Activated CD8-positive, alpha-beta memory T cell treated with anti-CD3 and anti-CD28 coated beads, Interleukin-2, amount 50 U/mL, for 4 hours (primary cell): ENCODE data around the gene NT5DC1.
"Not testable (repeated sequence)": the region's sequence is repeated elsewhere in the genome, so short reads cannot be mapped to it uniquely, and the experiment has no call there.

Experiments
- DNase-seq: peaks from one replicate; pipeline ENCODE4 v3.0.0-alpha.2; 2020

The NT5DC1 gene

DNA sequence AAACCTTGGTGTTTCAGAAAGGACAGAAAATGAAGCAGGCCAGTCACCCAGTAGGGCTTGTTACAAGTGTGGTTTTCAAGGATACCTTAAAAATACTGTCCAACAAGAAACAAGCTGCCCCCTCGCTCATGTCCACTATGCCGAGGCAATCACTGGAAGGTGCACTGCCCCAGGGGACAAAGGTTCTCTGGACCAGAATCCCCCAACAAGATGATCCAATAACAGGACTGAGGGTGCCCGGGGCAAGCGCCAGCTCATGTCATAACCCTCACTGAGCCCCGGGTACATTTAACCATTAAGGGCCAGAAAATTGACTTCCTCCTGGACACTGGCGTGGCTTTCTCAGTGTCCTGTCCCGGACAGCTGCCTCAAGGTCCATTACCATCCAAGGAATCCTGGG lies 6.6 kb upstream of the NT5DC1 start:
- no peak for DNase-seq

DNA sequence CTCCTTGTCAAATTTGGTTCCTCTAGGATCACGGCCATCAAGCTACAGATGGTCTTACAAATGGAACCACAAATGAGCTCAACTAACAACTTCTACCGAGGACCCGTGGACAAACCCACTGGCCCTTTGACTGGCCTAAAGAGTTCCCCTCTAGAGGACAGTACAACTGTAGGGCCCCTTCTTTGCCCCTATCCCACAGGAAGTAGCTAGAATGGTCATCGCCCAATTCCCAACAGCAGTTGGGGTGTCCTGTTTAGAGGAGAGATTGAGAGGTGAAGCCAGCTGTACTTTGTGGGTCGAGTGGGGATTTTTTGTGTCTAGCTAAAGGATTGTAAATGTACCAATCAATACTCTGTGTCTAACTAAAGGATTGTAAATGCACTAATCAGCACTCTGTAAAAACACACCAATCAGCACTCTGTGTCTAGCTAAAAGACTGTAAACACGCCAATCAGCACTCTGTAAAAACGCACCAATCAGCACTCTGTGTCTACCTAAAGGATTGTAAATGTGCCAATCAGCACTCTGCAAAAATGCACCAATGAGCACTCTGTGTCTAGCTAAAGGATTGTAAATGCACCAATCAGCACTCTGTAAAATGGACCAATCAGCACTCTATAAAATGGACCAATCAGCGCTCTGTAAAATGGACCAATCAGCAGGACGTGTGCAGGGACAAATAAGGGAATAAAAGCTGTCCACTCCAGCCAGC lies 4.4 kb upstream of the NT5DC1 start:
- not testable (repeated sequence) for DNase-seq

DNA sequence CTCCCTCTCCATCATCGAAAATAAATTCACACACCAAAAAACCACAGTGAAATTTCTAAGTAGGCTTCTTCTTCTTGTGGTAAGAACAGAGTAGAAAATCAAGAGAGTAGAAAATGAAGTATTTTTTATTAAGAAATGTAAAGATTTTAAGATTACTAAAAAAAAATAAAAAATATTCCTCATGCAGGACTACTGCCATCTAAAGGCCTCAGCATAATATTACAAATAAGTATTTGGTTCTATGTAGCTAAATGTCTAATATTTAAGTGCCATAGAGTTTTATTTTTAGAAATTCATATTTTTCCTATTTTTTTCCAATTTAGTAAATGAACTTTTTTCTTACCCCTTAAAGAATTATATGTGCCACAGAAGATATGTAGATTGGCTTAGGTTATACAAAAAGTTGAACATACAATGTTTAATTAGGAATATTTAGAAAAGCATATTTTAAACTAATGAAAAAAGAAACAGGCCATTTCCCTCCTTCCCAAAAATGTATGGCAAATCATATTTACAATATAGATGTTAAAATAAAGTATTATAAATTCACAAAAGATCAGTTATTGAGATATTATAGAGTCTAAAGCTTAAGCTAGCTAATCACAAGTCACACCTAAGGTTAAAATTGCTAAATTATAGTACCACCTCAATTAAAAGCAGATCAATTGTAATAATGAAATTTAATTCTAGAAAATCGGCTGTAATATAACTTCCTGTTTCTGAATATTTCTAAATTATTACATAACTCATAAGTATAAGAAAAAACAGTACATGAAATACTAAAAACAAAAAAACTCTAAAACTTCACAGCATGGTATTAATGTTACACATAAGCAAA lies 3.5 kb upstream of the NT5DC1 start:
- DNase-seq, result no peak

DNA sequence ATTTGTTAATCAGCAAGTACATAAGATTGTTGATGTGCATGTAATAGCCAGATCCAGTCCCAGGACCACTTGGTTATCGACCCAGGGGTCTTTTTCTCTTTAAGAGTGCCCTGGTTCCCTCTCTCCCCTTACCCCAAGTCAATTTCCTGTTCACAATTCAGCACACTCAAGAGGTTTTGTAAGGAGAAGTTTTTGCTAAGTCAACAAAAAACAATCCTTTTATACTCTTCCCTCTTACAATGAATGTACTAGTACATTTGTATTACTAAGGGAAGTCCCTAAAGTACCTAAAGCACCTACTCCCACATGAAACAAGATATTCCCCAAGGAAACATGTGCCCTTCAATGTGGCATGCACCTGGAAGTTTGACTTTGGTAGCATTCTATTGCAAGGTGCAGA lies 1.6 kb upstream of the NT5DC1 start:
- DNase-seq, result no peak

DNA sequence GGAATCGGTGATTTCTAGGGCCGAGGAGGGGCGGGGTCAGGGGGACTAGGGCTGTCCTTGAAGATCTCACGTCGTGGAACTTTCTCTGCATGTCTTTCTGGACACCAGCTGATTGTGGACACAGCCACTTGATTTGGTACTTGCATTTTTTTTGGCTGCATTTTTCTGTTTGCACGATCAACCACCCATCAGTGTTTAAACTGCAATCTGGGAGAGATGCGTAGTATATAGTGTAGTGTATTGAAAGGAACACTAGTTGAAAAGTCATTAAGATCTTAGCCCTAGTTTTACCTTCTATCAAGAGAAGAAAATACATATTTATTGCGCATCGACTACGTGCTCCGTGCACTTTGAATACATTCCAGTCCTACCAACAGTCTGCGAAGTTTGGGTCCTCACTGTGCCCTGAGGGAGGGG lies 657 bp downstream of the NT5DC1 start:
- peak; percentile 65 for DNase-seq

DNA sequence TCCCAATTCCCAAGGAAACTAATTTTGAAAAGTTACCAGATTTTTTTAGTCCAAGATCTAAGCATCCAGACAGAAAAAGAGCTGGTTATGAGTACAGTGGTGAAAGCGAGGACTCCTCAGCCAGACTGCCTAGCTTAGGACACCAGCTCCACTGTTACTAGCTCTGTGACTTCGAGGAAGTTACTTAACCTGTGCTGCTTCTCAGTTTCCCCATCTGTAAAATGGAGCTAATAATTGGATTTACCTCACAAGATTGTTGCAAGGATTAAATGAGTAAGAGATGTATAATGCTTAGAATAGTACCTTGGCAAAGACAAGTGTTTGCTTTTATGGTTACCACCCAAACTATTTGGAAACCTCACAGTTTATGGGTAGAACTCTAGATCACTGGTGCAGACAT lies 1.1 kb downstream of the NT5DC1 start:
- no peak for DNase-seq

DNA sequence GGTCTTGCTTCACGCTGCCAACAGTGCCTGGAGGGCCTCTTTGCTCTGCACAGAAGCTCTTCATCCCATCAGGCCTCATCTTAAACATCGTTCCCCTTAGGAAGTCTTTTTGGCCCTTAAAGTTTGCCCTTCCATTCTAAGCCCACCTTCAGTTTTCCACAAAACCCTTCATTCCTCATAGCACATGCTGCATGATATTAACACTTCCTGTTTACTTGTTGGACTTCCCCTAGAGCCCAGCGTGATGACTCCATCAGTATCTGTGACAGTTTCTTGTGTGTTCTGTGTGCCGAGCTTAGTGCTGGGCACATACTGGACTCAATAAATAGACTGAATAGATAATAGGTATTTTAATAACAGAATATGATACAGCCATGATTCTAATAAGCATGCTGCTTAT lies 2.2 kb downstream of the NT5DC1 start:
- no peak for DNase-seq

DNA sequence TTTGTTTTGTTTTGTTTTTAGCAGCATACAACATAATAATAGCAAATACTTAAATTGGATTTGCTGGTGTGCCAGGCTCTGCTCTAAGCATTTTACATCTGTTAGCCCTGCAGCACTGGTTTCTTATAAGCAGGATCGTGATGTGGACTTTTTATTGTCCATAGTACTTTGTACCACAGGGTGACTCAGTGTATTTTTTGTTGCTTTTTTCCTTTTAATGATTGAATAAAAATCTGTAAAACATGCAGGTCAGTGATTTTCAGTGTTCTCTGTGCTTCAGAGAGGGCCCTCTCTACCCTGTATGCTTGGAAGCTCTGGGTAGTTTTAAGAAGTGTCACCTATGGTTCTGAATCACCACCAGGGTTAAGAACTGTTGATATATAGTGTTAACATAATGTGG lies 4.0 kb downstream of the NT5DC1 start:
- no peak for DNase-seq

DNA sequence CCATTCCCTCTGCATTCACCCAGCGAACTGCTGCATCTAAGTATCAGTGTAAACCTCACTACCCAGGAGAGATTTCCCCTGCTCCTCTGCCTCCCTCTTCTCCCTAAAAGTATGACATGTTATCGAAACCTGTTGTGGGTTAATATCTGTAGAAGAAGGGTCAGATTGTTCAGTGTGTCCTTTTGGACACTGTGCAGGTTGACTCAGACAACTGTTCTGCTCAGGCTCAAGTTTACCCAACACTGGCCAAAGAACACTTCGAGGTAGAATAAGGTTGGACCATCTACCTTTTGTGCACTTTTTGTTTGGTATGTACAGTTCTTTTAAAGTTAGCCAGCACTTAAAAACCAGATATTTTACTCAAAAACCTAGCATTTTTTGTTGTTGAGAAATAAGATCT lies 4.6 kb downstream of the NT5DC1 start:
- DNase-seq, result no peak

DNA sequence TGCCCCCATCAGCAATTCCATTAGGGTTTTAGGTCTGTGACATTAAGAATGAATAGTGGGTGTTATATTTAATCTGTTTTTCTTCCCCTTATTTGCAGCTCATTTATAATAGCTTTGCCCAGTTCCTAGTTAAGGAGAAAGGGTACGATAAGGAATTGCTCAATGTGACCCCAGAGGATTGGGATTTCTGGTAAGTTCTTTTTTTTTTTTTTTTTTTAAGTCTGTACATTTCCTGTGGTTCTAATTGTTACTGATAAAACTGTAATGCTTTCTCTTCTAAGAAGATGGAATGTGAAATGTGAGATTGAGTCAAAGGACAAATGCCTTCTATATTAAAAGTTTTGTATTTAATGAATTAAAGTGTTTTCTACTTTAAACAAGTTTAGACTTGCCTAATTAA lies 5.5 kb downstream of the NT5DC1 start:
- no peak for DNase-seq

DNA sequence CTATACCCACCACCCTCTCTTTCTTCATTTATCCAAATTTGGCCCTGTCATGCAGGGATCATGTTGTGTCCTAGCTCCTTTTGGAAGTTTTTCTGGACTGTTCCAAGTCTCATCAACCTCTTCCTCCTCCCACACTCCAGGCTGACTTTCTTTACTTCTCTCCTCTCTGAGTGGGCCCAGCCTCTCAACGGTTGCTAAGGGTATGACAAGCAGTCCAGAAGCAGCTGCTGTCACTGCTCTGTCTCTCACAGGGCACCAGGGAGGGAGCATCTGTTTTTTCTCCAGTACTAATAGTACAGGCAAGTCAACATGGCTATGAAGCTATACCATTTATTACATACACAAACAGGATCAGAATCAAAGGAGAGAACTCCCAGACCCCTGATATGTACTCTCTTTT lies 8.2 kb downstream of the NT5DC1 start:
- no peak for DNase-seq

DNA sequence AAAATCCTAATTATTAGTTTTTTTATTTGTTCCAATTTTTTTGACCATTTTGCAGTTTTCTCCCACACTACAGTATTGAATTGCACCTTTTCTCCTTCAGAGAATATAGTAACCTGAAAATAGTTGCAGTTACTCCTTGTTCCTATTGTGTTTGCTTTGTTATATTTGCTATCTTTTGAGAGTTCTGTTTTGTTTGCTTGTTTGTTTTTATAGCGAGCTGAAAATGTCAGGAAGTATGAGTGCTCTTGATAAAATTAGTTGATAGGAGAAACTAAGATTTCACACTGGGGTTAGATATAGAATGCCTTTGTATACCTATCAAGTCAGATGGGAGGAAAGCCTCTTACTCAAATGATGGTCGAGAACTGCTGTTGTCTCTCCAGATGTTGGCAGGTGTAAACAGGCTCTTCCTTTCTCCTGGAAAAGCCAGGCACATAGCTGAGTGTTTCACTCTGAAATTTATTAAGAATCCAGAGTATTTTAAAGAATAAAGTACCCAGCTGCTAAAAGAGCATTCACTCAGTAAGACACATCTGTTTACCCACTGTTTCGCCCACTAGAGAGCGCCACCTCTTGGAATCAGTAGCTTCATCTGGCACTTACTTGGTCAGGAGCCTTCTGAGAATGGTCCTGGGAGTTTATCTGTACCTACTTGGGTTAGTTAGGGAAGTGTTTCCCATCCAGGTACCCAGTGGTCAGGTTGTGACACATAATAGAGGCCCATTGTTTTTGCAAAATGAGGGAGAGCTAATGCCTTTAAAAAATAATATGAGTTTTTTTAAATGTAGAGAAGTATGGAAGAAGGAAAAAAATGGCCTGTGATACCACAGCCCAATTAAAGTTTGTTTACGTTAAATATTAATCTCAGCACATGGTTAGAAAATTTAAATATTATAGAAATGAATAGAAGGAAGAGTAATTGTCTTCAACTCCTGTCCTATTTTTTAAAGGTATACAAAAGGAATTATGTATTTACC lies 11.2 kb downstream of the NT5DC1 start:
- DNase-seq, result no peak

DNA sequence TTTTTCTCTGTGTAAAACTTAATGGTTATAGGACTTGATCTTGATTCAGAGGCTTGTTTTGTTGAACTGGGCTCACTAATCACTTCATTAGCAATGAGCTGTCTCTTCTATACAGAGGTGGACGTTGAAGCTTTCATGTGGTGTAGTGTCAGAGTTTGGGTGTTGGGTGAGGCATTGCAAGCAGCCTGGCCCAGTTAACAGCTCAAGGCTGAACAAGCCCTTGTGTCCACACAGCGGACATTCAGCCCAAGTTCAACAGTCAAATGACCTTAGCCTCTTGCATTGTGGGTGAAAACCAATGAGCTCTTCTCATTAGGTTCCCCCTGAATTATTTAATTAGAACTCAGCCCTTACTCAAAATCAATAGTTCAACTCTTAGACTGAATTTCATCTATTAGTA lies 12.7 kb downstream of the NT5DC1 start:
- no peak for DNase-seq

DNA sequence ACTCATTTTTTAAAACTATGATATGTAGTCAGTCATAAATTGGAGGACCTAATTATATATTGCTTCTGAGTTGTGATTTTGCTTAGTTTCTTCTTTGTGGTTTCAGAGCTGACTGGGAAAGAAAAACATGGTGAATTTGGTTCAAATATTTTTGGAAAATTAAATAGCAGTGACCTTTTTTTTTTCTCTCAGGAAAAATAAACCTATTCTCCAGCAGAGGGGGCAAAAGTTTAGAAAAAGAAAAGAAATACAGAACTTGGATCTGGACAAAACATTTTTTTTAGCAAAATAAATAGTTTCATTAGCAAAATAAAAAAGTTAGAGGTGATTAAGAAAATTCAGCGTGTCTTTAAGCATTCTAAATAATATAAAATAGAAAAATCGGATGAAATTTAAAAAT lies 15.1 kb downstream of the NT5DC1 start:
- no peak for DNase-seq

DNA sequence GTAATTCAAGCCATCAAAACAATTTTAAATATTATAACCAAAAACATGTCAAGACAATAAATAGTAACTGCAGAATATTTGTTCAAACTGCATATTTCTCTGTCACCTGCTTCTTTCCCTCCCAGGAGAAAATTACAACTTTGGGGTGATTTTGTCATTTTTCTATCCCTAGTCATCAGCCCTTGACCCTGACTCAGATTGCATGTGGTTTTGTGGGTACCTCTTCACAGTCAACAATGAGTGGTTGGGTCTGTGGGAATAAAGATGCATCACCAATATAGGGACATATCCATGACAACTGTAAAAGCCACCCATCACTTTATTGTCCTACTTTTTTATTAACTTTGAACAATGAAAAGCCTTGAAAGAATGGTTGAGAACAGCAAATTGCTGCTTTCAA lies 18.0 kb downstream of the NT5DC1 start:
- DNase-seq, result no peak

DNA sequence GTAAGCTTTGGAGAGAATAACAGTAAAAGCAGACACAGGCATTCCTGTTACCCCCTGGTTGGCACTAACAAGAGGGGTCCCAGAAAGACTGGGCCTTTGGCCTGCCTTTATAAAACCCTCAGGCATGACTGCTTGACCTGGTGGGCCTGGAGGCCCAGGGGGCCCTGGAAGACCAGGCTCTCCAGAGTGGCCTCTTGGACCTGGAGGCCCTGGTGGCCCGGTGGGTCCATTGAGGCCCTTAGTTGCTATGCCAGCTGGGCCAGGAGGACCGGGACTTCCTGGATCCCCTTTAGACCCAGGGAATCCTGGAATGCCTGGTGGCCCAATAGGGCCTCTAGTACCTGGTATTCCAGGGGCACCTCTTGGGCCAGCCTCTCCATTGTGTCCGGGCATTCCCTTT lies 19.8 kb downstream of the NT5DC1 start:
- DNase-seq, result no peak

DNA sequence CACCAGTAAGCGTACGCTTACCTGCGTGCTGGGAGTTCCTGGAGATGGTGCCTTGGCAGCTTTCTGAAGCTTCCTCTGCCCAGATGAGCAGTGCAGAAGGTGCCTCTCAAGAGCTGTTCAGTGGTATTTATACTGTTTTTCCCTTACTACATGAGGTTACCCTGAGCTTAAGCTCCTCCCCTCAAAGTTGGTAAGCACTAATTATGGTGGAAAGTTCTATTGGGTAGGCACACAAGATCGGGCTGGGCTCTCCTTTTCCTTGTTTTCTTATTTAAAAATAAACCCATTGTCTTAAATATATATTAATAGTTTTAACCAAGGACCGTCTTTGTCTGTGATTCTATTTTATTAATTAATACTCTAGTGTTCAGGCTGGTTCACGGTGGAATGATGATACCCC lies 25.4 kb downstream of the NT5DC1 start, which contains the start of gene COL10A1:
Gene COL10A1 (minus strand): TSS at position 101 of the 400 bp plus-strand sequence. CDS start 640 bp downstream, outside the sequence.
- no peak for DNase-seq

DNA sequence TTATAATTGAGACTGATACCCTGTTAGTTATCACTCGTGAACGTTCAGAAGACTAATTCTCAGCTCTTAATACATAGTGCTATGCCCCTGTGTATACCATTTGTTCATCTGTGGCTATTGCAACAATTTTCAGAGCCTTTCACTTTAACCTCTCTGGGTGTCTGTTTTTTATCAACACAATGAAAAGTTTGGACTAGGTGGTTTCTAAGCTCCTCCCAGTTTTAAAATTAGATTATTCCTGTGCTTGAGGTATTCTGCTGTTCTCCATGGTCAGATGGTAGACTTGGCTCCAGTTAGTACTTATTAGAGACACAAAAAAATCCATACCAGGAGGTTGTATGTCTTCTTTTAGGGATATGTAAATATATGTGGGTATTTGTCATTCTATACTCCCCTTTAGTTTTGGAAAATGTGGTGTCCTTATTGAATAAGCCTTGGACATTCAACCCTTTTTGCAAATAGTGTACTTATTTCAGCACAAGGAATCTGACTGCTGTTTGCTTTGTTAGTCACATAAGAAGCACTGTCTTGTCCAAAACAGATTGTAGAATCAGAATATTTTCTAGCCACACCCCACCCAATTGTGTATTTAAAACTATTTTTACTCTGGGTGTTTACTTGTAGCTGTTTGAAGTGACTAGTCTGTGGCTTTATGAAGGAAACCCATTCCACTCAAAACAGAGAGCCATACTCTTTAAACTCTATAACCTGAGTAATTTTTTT lies 27.3 kb downstream of the NT5DC1 start:
- DNase-seq, result no peak

DNA sequence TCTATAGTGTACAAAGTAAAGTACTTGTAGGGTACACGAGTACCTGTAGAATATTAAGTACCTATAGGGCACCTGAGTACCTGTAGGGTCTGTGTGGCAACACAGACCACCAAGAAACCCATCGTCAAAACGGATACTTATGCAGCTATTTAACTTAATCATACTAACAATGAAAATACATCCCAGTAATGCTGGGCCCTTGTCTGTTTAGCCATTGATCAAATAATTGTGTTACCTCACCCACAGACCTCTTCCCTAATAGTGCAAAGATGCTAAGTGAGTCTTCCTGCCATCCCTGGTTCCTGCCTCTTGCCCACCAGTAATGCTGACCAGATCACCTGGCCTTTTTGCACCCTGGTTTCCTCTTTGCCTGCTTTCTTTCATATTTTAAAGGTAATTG lies 32.8 kb downstream of the NT5DC1 start:
- DNase-seq, result no peak

DNA sequence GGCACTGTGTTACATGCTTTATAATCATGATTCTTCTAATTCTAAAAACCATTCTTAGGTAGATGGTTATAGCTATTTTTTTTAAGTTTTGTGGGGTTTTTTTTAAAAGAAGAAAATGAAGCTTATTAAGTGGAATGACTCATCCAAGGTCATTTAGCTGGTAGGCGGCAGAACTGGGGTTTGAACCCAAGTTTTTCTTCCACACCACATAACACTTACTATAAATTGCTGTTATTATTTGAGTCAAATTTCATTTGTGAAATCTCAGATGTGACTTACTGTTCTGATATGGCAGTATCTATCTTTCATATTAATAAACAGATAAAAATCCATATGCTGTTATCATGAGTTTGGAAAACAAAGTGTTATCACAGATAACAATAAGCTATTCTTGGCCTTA lies 35.7 kb downstream of the NT5DC1 start:
- DNase-seq, result no peak

DNA sequence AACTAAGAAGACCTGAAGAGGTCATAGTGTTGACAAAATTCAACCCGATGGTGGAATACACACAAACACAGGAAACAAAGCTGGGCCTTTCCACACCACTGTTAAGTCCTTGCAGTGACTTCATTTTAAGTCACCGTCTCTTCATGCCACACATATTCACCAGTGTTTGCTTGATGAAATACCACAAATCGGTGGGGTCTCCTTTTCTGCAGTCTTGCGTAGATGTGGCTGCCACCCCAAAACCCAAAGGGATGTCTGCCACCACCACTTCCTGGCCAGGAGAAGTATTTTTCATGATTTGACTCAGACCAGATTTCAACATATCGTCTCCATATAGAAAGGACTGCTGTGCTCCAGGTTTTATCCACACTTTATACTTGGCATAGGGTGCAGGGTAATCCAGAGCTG lies 36.3 kb downstream of the NT5DC1 start:
- DNase-seq, result no peak

DNA sequence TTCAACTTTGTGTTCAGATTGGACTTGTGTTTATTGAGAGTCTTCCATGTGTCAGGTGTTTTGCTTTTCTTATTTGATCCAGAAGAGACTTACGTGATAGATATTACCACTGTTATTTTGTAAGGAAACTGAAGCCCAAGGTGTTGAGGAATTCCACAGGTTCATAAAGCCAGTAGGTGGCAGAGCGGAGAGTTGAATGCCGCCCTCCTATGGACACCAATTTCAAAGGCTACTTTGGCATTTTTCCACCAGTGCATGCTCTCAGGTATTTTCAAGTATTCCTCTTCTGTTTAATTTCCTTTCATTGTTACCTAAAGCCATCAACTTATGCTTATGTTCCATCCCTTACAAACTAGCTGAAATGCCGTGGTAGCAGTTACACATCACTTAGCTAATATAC lies 39.3 kb downstream of the NT5DC1 start:
- no peak for DNase-seq

DNA sequence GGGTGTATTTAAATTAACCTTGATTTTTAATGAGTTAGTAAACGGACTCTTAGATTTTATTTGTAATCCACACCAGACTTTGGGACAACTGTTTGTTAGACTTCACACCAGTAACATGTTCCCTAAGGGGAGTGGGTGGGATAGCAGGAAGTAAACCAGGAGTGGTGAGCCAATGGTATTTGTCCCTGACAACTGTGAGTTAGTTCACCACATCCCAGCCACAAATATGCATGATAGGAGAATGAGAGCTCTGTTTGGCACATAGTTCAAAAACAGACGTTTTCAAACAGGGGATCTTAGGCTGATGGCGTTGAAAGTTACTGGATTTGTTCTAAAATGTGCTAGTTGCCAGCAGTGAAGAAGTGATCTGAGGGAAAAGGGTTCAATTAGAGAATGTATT lies 44.0 kb downstream of the NT5DC1 start:
- DNase-seq, result no peak
